ENCODE measurements around the gene IFNL1.

Gene IFNL1

DNA sequence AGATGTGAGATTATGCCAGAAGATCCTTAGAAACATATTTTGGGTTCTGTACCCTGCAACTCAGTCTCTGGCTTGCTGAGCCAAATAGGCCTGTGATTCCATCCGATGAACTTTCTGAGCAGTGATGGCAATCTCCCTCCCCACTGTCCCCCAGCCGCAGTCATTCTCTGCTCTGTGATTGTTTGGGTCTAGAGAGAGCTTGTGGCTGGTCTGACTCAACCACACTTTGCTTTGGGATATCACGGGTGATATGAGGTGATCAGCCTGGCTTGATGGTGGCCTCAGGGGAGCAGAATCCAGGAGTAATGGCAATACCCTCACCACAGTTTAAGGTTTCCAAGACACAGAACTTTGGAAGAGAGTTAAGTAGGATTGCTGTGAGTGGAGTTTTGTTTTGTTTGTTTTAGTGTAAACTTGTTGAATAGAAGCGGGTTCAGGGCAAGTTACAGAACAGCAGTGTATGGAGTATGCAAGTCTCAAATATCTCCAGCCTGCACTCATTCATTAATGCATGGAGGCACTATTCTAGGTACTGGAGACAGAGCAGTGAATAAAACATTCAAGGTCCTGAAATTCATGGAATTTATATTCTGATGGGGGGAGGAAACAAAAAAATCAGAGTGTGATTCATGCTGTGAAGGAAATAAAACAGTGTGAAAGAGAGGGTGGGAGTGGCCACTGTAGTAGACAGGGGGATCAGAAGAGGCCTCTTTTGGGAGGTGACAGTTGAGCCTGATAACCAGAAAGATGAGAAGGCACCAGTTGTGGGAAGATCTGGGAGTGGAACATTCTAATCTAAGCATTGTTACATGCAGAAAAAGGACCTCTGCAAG is 51.3 kb downstream of the IFNL1 start:
- TF ChIP-seq REST (IDR thresholded peaks at IDR 0.05; ENCODE audit: insufficient read depth in 1 of 2, low read depth in 2 of 2, low read length in 2 of 2) (no peak), SIN3A (IDR thresholded peaks at IDR 0.05; ENCODE audit: borderline replicate concordance, insufficient read depth, low read length) (no peak), FOXP2 (optimal IDR thresholded peaks at IDR 0.05; ENCODE audit: borderline replicate concordance, extremely low read depth, extremely low read length, insufficient read depth) (no peak), POLR2AphosphoS5 (IDR thresholded peaks at IDR 0.05; ENCODE audit: low read depth, low read length) (no peak), TAF1 (IDR thresholded peaks at IDR 0.05; ENCODE audit: borderline replicate concordance, insufficient read depth, low read length) (no peak)

Data from PFSK-1 (cell line).